Heart left ventricle (tissue), 16 donors: Measurements from ENCODE around the gene CSTF1. TPM values are rescaled to one million over a fixed set of nuclear protein-coding genes. Genes with fewer than 3 reads are reported as not detected.

Experiments
- ATAC-seq, 4 donors: fragments of 200-7000 bp; cut with Tn5 transposase; one replicate each; pipeline ENCODE4 v1.9.1; 2020 to 2022; ENCODE audit warnings: moderate library complexity in 4 of 4, mild to moderate bottlenecking in 3 of 4, moderate number of reproducible peaks in 1 of 4
- DNase-seq, 5 donors: peaks; one replicate each; pipeline ENCODE4 v3.0.0-alpha.2; 2020
- H3K27ac ChIP-seq, 12 donors: fragments of 200-600 bp; sonication (generic) in 4 of 12; one replicate each; pipeline versions ENCODE4 v1.5.0 to v1.8.0; 2016 to 2022; ENCODE audit warnings: mild to moderate bottlenecking in 2 of 12
- H3K27me3 ChIP-seq, 9 donors: fragments of 200-600 bp; sonication (generic) in 2 of 9; one replicate each; pipeline versions ENCODE4 v1.5.1 to v1.8.0; 2016 to 2022; ENCODE audit warnings: mild to moderate bottlenecking in 3 of 9
- H3K36me3 ChIP-seq, 9 donors: fragments of 200-600 bp; sonication (generic) in 2 of 9; one replicate each; pipeline versions ENCODE4 v1.5.0 to v1.8.0; 2018 to 2022; ENCODE audit warnings: mild to moderate bottlenecking in 2 of 9
- H3K4me1 ChIP-seq, 12 donors: fragments of 200-600 bp; sonication (generic) in 4 of 12; one replicate each; pipeline versions ENCODE4 v1.5.0 to v1.8.0; 2016 to 2022; ENCODE audit warnings: mild to moderate bottlenecking in 3 of 12
- H3K4me3 ChIP-seq, 12 donors: fragments of 200-600 bp; sonication (generic) in 4 of 12; one replicate each; pipeline versions ENCODE4 v1.5.0 to v1.8.0; 2017 to 2022; ENCODE audit warnings: mild to moderate bottlenecking in 9 of 12, moderate library complexity in 4 of 12
- H3K9me3 ChIP-seq, 12 donors: fragments of 200-600 bp; sonication (generic) in 4 of 12; one replicate each; pipeline versions ENCODE4 v1.5.0 to v1.8.0; 2016 to 2022; ENCODE audit warnings: mild to moderate bottlenecking in 1 of 12
- POLR2A ChIP-seq, 2 donors: fragments of 450-650 bp; IDR thresholded peaks; one replicate each; pipeline ENCODE4 v1.6.1; 2017; ENCODE audit warnings: antibody characterized with exemption in 2 of 2, mild to moderate bottlenecking in 2 of 2, moderate library complexity in 2 of 2
- WGBS, 4 donors: extraction: QIAGEN DNeasy Blood & Tissue Kit in 2 of 4; methylation state at CpG; one replicate each; pipeline versions ENCODE4 v1.1.5 to v1.1.7; 2013 to 2018; 5-methylcytosine and 5-hydroxymethylcytosine counted together
- intact Hi-C, 10 donors: fragments of 100-400 bp; cut with DNase I; formaldehyde crosslinking; loops; one replicate each; pipeline versions ENCODE4 v1.11.1 to v1.14.2; 2022
- long read RNA-seq, 3 donors: library from polyadenylated mRNA; unstranded; transcript quantifications; one replicate each; pipeline ENCODE4 v2.0.0, GENCODE V29; 2020 to 2021
- polyA plus RNA-seq, 2 donors: library from polyadenylated mRNA; stranded (reverse); fragments of 200-250 nt; gene quantifications; one replicate each; pipeline ENCODE4 v1.2.3, GENCODE V29; 2013
- total RNA-seq, 9 donors: library from RNA; depleted of rRNA in 2 of 9; stranded (reverse); fragments of >200 nt in 2 of 9; fragmentation: NEBNext Ultra II Directional in 3 of 9; extraction: Animal tissue kit (Norgen Biotek cat#: 25700) in 3 of 9; gene quantifications; one replicate each; pipeline versions ENCODE4 v1.1.0 to v1.2.4, GENCODE V29; 2016 to 2023
- TF ChIP-seq, protein P1 (sequence below), 12 donors: fragments of 200-600 bp; sonication (generic) in 4 of 12; IDR thresholded peaks; one replicate each; pipeline versions ENCODE4 v1.5.0 to v1.8.0; 2018 to 2022; ENCODE audit warnings: antibody characterized with exemption in 12 of 12, mild to moderate bottlenecking in 5 of 12
- donor health status: ischemic (EF 13 %, LVEDD 7.1; RV severe dilation, severe dysfunction).
- donor health status: healthy with polysubstance abuse.
- donor health status: DM: no; HTN: yes; CAD: no.
- donor health status: DM: no; HTN: no; CAD: no.
- donor health status: ischemic (EF 25% LVEDD 6.9; RV normal size, moderate dysfunction).
- donor health status: ischemic (EF 25% LVEDD 5.7; RV mildly dilated, moderate dysfunction).
- donor health status: healthy.
- donor health status: DM: yes; HTN: yes; CAD: no.
- donor health status: ischemic (EF 35%, LVEDD 5.7; RV mildly dilated, moderate dysfunction).
- donor health status: nonischemic (EF 11% LVEDD 7.7; RV severe dilation, severe dysfunction).
- donor health status: DM: yes; HTN: yes; CAD: no.
- donor health status: PGD.
- donor health status: ischemic (EF 29% LVEDD 5.4; RV normal size, mild dysfunction).
- donor health status: nonischemic (EF 23%, LVEDD 6.1; RV moderate dilation, normal function).

Gene CSTF1
- total RNA-seq, result 10 to 100 TPM; 16.0 to 27.3 (median 22.0) TPM
- 10 to 100 TPM in 1 of 2 donors, 1 to 10 TPM in 1; 4.2 to 15.3 TPM for polyA plus RNA-seq
- long read RNA-seq, donor 1, full-length matches to known transcripts, result 12 of 19 reads
- long read RNA-seq, donor 1, partial matches to known transcripts, result 1 of 19 reads
- long read RNA-seq, donor 1, other reads (novel, unspliced or antisense), result 6 of 19 reads
- long read RNA-seq, donor 2, full-length matches to known transcripts, result 36 of 53 reads
- long read RNA-seq, donor 2, partial matches to known transcripts, result 4 of 53 reads
- long read RNA-seq, donor 2, other reads (novel, unspliced or antisense), result 13 of 53 reads
- long read RNA-seq, donor 3, full-length matches to known transcripts, result 7 of 12 reads
- long read RNA-seq, donor 3, partial matches to known transcripts, result 0 of 12 reads
- long read RNA-seq, donor 3, other reads (novel, unspliced or antisense), result 5 of 12 reads

DNA sequence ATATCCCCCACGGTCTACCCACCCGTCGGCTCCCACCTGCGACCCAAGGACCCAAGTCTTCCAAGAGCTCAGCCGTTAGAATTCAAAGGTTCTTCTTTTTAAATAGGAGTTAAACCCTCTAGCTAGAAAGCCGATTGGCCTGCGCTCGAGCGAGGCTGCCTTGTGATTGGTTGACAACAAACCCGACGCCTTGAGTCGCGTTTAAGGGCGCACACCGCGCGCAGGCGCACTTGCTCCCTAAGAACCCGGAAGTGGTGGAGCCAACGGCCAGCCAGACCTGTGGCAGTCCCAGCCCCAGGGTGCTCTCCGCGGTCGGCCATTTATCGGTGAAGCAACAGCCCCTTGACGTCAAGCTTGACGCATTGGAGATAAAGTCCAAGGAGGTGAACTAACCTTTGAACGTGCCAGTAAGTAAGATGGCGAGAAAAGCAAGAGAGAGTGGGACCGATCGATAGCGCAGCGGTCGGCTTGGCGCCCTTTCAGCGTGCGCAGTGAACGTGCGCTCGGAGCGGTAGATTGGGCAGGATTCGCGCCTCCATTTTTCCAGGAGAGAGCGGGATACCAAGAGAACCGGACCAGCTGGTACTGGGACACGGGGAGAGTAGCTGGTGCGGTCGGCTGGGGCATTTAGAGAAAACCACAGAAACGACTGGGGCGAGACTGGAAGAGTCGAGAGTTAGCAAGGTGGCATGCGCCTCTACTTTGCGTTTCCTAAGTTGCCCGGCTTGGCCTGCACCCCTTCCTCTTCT, at the start of gene CSTF1, which contains the start of gene AURKA:
CSTF1 (plus strand) TSS at position 514 of the 749 bp plus-strand sequence. CDS start 2,908 bp downstream, outside the sequence.
AURKA (minus strand) TSS at position 84 of the 749 bp plus-strand sequence. CDS start 4,018 bp downstream, outside the sequence.
- Histone ChIP-seq H3K27ac (peak within 1 kb of the TSS; percentile 61 to 94 (median 88)), H3K27me3 (no peaks in the 10 kb centered on the region), H3K4me1 (peaks cover 0 to 32% (median 20%) of the 10 kb centered on the region in 12 donors), H3K4me3 (peak within 1 kb of the TSS; percentile 64 to 93 (median 80)), H3K9me3 (no peaks in the 10 kb centered on the region), H3K36me3 (peaks cover 0 to 35% (median 21%) of the 10 kb centered on the region in 9 donors)
- TF ChIP-seq POLR2A (IDR thresholded peaks at IDR 0.05), result peak in 1 of 2 donors; percentile 38
- TF ChIP-seq, protein P1, sequence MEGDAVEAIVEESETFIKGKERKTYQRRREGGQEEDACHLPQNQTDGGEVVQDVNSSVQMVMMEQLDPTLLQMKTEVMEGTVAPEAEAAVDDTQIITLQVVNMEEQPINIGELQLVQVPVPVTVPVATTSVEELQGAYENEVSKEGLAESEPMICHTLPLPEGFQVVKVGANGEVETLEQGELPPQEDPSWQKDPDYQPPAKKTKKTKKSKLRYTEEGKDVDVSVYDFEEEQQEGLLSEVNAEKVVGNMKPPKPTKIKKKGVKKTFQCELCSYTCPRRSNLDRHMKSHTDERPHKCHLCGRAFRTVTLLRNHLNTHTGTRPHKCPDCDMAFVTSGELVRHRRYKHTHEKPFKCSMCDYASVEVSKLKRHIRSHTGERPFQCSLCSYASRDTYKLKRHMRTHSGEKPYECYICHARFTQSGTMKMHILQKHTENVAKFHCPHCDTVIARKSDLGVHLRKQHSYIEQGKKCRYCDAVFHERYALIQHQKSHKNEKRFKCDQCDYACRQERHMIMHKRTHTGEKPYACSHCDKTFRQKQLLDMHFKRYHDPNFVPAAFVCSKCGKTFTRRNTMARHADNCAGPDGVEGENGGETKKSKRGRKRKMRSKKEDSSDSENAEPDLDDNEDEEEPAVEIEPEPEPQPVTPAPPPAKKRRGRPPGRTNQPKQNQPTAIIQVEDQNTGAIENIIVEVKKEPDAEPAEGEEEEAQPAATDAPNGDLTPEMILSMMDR (IDR thresholded peaks at IDR 0.05), result no peak
- WGBS, 4 donors, result 0% methylated on average over 43 to 53 of the region's 53 CpGs
- ATAC-seq, result peak; percentile 98 to 99 (median 98)
- intact Hi-C loops, result loop anchor here in 7 of 10 donors (1.0 to 10.0 kb wide), 7 partner anchors 33 to 182 kb away; partner anchors contain the start of genes RTF2 (in 6 of the 7) and FAM210B (in 2 of the 7)
- DNase-seq, result peak; percentile 99 to 100 (median 100)

GRCh38 chr20:56342783-56343182, 49.7 kb upstream of the CSTF1 start:
- no peak overlapping the region for H3K4me3 ChIP-seq
- no peaks in the 10 kb centered on the region for H3K9me3 ChIP-seq
- ATAC-seq, result no peak
- H3K4me1 ChIP-seq, result peaks cover 0 to 8% (median 1%) of the 10 kb centered on the region in 12 donors
- no peaks in the 10 kb centered on the region for H3K36me3 ChIP-seq
- WGBS, 4 donors, result 71 to 83% (median 78%) methylated on average over 3 of the region's 3 CpGs
- intact Hi-C loops, result loop anchor here in 3 of 10 donors (5.0 to 10.0 kb wide), 3 partner anchors 138 to 1660 kb away; no protein-coding TSS in a partner anchor
- no peak overlapping the region for H3K27ac ChIP-seq
- no peak for TF ChIP-seq POLR2A (IDR thresholded peaks at IDR 0.05)
- TF ChIP-seq, protein P1 (IDR thresholded peaks at IDR 0.05), result no peak
- H3K27me3 ChIP-seq, result peaks cover 4 to 70% (median 23%) of the 10 kb centered on the region in 9 donors
- DNase-seq, result no peak

GRCh38 chr20:56343861-56344381, 48.5 kb upstream of the CSTF1 start:
- H3K9me3 ChIP-seq, result no peaks in the 10 kb centered on the region
- peaks cover 0 to 8% (median 1%) of the 10 kb centered on the region in 12 donors for H3K4me1 ChIP-seq
- no peak for TF ChIP-seq POLR2A (IDR thresholded peaks at IDR 0.05)
- TF ChIP-seq, protein P1 (IDR thresholded peaks at IDR 0.05), result peak; percentile 37 to 67 (median 54)
- peak in 4 of 5 donors; percentile 15 to 37 (median 32) for DNase-seq
- 2% methylated on average over 36 to 41 of the region's 41 CpGs for WGBS, 4 donors
- H3K27ac ChIP-seq, result no peak overlapping the region
- H3K27me3 ChIP-seq, result peaks cover 4 to 69% (median 23%) of the 10 kb centered on the region in 9 donors
- peak overlapping the region in 1 of 12 donors; percentile 22 for H3K4me3 ChIP-seq
- H3K36me3 ChIP-seq, result no peaks in the 10 kb centered on the region
- intact Hi-C loops, result loop anchor here in 3 of 10 donors (5.0 to 10.0 kb wide), 3 partner anchors 139 to 1662 kb away; no protein-coding TSS in a partner anchor
- ATAC-seq, result peak in 3 of 4 donors; percentile 54 to 71 (median 70)
